IMR-90 (cell line): Measurements from ENCODE around the gene VPREB3.

Experiments
- CEBPB ChIP-seq: IDR thresholded peaks from 2 replicates; pipeline ENCODE4 v1.6.1; 2012; ENCODE audit warnings: low read depth, low read length, improper control_type of control experiment
- FOS ChIP-seq: fragments of 150-350 bp; IDR thresholded peaks from 2 replicates; pipeline ENCODE4 v1.6.1; 2016; ENCODE audit warnings: low read depth, low read length
- POLR2A ChIP-seq: IDR thresholded peaks from 2 replicates; pipeline ENCODE4 v1.6.1; 2012; ENCODE audit warnings: mild to moderate bottlenecking, low read depth, low read length
- TF ChIP-seq, protein P1 (sequence below): conservative IDR thresholded peaks from 2 replicates; pipeline ENCODE4 v1.5.1; 2012; ENCODE audit warnings: mild to moderate bottlenecking, low read depth, low read length, improper control_type of control experiment
- TF ChIP-seq, protein P2 (sequence below): fragments of 150-350 bp; IDR thresholded peaks from 2 replicates; pipeline ENCODE4 v1.6.1; 2016; ENCODE audit warnings: low read depth, mild to moderate bottlenecking, low read length, moderate library complexity, borderline replicate concordance

DNA sequence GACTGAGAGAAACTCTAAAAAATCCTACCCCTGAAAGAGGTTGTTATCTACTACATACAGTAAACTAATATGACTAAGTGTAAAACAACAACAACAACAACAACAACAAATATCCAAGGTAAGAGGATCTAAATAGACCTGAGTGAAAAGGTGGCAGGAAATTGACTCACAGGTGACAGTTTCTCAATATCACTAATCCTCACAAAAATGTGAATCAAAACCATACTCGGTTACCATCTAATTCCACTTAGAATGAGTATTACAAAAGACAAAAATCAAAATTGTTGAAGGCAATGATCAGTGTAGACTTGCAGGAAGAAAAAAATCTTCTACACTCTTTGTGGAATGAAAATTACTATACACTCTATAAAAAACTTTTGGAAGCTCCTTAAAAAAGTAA lies 46.0 kb downstream of the VPREB3 start:
- TF ChIP-seq CEBPB (no peak), FOS (no peak), POLR2A (no peak)
- TF ChIP-seq, protein P1, sequence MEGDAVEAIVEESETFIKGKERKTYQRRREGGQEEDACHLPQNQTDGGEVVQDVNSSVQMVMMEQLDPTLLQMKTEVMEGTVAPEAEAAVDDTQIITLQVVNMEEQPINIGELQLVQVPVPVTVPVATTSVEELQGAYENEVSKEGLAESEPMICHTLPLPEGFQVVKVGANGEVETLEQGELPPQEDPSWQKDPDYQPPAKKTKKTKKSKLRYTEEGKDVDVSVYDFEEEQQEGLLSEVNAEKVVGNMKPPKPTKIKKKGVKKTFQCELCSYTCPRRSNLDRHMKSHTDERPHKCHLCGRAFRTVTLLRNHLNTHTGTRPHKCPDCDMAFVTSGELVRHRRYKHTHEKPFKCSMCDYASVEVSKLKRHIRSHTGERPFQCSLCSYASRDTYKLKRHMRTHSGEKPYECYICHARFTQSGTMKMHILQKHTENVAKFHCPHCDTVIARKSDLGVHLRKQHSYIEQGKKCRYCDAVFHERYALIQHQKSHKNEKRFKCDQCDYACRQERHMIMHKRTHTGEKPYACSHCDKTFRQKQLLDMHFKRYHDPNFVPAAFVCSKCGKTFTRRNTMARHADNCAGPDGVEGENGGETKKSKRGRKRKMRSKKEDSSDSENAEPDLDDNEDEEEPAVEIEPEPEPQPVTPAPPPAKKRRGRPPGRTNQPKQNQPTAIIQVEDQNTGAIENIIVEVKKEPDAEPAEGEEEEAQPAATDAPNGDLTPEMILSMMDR = no peak
- TF ChIP-seq, protein P2, sequence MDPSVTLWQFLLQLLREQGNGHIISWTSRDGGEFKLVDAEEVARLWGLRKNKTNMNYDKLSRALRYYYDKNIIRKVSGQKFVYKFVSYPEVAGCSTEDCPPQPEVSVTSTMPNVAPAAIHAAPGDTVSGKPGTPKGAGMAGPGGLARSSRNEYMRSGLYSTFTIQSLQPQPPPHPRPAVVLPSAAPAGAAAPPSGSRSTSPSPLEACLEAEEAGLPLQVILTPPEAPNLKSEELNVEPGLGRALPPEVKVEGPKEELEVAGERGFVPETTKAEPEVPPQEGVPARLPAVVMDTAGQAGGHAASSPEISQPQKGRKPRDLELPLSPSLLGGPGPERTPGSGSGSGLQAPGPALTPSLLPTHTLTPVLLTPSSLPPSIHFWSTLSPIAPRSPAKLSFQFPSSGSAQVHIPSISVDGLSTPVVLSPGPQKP = no peak
